Middle frontal gyrus (tissue), 1 donor: ENCODE results near the gene UTP3.
"Not testable (repeated sequence)": the region's sequence is repeated elsewhere in the genome, so short reads cannot be mapped to it uniquely, and the experiment has no call there.

Experiments used
- DNase-seq: peaks from one replicate; pipeline ENCODE4 v3.0.0-alpha.2; 2015; ENCODE audit warnings: low spot score; ENCODE audit errors: extremely low spot score

Gene UTP3

DNA sequence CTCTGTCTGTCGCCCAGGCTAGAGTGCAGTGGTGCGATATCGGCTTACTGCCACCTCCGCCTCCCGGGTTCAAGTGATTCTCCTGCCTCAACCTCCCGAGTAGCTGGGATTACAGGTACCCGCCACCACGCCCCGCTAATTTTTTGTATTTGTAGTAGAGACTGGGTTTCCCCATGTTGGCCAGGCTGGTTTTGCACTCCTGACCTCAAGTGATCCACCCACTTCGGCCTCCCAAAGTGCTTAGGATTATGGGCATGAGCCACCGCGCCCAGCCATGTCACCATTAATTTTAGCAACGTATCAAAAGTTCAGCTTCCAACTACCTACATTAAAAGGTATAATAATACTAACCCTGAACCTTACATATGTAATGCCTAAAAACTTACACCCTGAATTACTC lies 940 bp upstream of the UTP3 start:
- DNase-seq: no peak

DNA sequence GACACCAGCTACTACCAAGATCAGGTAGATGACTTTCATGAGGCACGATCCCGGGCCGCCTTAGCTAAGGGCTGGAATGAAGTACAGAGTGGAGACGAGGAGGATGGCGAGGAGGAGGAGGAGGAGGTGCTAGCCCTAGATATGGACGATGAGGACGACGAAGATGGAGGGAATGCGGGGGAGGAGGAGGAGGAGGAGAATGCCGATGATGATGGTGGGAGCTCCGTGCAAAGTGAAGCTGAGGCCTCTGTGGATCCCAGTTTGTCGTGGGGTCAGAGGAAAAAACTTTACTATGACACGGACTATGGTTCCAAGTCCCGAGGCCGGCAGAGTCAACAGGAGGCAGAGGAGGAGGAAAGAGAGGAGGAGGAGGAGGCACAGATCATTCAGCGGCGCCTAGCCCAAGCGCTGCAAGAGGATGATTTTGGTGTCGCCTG lies 481 bp downstream of the UTP3 start:
- no peak for DNase-seq

- no peak for DNase-seq
These were observed 3.3 kb downstream of the UTP3 start for GRCh38 chr4:70691661-70692060.

DNA sequence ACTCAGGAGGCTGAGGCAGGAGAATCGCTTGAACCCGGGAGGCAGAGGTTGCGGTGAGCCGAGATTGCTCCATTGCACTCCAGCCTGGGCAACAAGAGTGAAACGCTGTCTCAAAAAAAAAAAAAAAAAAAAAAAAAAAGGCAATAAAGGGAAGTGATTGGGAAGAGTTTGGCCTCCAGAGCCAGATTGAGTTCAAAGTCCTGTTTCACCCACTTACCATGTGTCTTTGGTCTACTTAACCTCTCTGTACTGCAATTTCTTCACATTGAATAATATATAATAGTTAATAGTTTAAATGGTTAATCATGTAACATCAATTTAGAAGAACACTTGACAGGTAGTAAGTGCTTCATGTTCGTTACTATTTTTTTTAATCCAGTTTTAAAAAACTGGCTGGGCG lies 6.3 kb downstream of the UTP3 start:
- DNase-seq: not testable (repeated sequence)

GRCh38 chr4:70698435-70698834 lies 10.1 kb downstream of the UTP3 start:
- DNase-seq: not testable (repeated sequence)

DNA sequence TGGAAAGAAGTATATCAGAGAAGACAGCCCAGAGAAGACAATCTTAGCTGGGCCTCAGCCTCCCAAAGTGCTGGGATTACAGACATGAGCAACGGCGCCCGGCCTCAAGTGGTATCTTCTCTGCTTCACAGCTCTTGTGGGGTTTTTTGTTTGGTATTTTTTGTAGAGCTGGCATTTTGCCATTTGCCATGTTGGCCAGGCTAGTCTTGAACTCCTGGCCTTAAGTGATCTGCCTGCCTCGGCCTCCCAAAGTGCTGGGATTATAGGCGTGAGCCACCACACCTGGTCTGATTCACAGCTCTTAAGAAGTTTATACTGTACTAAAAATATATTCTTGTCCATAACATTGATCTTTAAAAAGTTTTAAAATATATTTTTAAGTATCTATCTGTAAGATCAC lies 12.4 kb downstream of the UTP3 start:
- no peak for DNase-seq

GRCh38 chr4:70701271-70701670 lies 12.9 kb downstream of the UTP3 start:
- no peak for DNase-seq

DNA sequence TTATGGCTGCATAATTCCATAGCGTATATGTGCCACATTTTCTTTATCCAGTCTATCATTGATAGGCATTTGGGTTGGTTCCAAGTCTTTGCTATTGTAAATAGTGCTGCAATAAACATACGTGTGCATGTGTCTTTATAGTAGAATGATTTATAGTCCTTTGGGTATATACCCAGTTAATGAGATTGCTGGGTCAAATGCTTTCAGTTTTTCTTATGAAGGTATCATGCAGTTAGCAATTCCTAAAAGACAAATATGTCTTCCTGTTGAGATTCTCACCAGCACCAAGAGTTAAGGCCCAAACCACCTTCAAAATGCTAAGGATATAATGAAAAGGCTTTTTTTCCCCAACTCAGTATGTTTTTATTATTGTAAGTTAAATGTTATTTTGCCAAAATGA lies 14.3 kb downstream of the UTP3 start:
- not testable (repeated sequence) for DNase-seq

- DNase-seq: no peak
These were observed 15.4 kb downstream of the UTP3 start for GRCh38 chr4:70703619-70704214.

GRCh38 chr4:70704215-70704930 lies 16.0 kb downstream of the UTP3 start:
- DNase-seq: no peak

DNA sequence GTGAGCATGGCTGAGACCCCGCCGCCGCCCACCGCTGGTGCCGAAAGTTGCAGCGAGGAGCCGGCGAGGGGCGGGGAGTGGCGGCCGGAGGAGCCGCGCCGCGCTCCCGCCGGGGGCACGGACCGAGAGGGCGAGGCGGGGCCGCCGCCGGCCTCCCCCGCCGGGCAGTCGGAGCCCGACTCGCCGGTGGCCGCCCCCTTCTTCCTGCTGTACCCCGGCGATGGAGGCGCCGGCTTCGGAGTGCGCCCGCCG lies 16.5 kb downstream of the UTP3 start:
- no peak for DNase-seq

GRCh38 chr4:70705183-70706043 lies 17.1 kb downstream of the UTP3 start:
- DNase-seq: no peak

DNA sequence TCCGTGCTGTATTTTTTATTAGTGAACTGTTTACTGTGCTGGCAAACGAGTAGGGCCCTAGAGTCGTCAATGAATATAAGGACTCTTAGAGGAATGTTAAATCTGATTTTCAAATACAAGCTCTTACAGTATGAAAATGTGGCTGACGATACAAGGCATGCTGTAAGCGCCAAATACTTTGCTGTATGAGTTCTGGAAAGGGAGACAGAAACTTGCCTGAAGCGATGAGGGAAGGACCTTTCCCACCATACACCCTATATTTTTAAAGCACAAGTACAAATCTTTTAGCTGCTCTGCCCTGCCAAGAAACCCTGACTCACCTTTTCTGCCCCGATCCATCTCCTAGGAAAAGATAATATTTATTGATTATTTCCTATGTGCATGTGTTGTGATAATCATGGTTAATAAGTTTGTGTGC lies 17.7 kb downstream of the UTP3 start:
- DNase-seq: no peak

GRCh38 chr4:70706516-70706915 lies 18.2 kb downstream of the UTP3 start:
- no peak for DNase-seq

- no peak for DNase-seq
These were observed 21.4 kb downstream of the UTP3 start for GRCh38 chr4:70709611-70710205.

- no peak for DNase-seq
These were observed 23.3 kb downstream of the UTP3 start for GRCh38 chr4:70711599-70711998.

- no peak for DNase-seq
These were observed 23.8 kb downstream of the UTP3 start for GRCh38 chr4:70712150-70712549.

GRCh38 chr4:70712604-70713452 lies 24.5 kb downstream of the UTP3 start:
- no peak for DNase-seq

GRCh38 chr4:70713453-70714078 lies 25.2 kb downstream of the UTP3 start:
- DNase-seq: no peak

DNA sequence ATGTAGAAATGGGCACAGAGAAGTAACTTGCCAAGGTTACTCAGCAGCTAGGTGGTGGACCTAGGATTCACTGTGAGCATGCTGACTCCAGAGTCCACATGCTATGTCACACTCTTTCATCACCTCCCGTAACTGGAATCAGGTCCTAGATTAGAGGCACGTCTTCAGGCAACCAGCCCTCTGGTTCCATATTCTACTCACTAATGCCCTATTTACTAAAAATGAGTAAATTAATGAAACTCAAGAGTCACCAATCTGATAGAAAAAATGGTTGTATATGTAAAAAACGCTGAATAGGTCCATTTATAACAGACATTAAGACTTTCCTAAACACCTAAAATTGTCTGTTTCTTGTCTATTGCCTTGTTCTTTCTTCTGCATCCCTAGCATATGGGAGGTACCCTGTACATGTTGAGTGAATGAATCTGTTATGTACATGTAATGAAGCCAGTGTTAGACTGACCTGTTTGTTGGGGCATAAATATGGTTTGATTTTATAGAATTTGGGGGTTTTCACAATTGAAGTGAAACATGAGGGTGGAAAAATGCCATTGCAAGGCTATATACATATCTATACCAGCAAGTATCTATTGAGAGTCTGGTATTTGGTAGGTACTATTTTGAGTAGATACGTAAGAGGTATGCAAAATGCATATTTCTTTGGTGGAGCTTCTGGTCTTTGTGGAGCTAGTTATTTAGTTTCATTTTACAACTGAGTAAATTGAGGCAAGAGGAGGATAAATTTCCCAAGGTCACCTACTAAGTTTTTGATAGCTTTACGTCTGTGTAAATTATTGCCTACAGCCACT lies 26.0 kb downstream of the UTP3 start:
- DNase-seq: no peak
